ENCODE measurements around the gene MRPS26. TPM values are rescaled to one million over a fixed set of nuclear protein-coding genes. Genes with fewer than 3 reads are reported as not detected.

The MRPS26 gene
- total RNA-seq, 1 experiment from 2014 or later = 105 TPM

GRCh38 chr20:3071266-3071609 is 25.4 kb downstream of the MRPS26 start:
- ChIA-PET CTCF (interaction anchor here (2.8 kb wide), 1 partner anchor 18 kb away, joined by 16 read pairs; no protein-coding TSS in a partner anchor), POLR2A (no interaction called here)
- Mint-ChIP-seq H3K27ac (no peak overlapping the region), H3K9me3 (peaks cover 19% of the 10 kb centered on the region), H3K4me3 (peak overlapping the region; percentile 31), H3K27me3 (ENCODE audit: low read depth) (peaks cover 56% of the 10 kb centered on the region), H3K36me3 (peaks cover 9% of the 10 kb centered on the region), H3K4me1 (peaks cover 6% of the 10 kb centered on the region)
- no peak for ATAC-seq
- TF ChIP-seq NFATC4 (CRISPR knock-in tag; IDR thresholded peaks at IDR 0.05) = no peak
- no peak for DNase-seq (ENCODE audit: low spot score)

- peaks cover 9% of the 10 kb centered on the region for H3K36me3 Mint-ChIP-seq
- H3K4me3 Mint-ChIP-seq = peak within 1 kb of the TSS; percentile 66
- no peak within 1 kb of the TSS for H3K27ac Mint-ChIP-seq
- H3K9me3 Mint-ChIP-seq = peaks cover 19% of the 10 kb centered on the region
- DNase-seq (ENCODE audit: low spot score) = peak; percentile 69
- H3K4me1 Mint-ChIP-seq = peaks cover 6% of the 10 kb centered on the region
- H3K27me3 Mint-ChIP-seq (ENCODE audit: low read depth) = peaks cover 54% of the 10 kb centered on the region
- CTCF ChIA-PET = interaction anchor here (2.8 kb wide), 1 partner anchor 18 kb away, joined by 16 read pairs; no protein-coding TSS in a partner anchor
- POLR2A ChIA-PET = interaction anchor here (0.8 kb wide), 1 partner anchor 18 kb away, joined by 6 read pairs; no protein-coding TSS in a partner anchor
- peak; percentile 67 for ATAC-seq
- TF ChIP-seq FOXP4 (CRISPR knock-in tag; IDR thresholded peaks at IDR 0.05) (peak; percentile 95), E2F1 (CRISPR knock-in tag; IDR thresholded peaks at IDR 0.05) (peak; percentile 77; the same call in 1 of the 2 replicates), FOXK1 (CRISPR knock-in tag; IDR thresholded peaks at IDR 0.05) (peak; percentile 78; the same call in 1 of the 2 replicates), CTCF (IDR thresholded peaks at IDR 0.05) (no peak), ZNF281 (CRISPR knock-in tag; IDR thresholded peaks at IDR 0.05) (peak; percentile 92; the same call in 1 of the 2 replicates), TCF7 (CRISPR knock-in tag; IDR thresholded peaks at IDR 0.05; ENCODE audit: low read depth) (peak; percentile 74; the same call in 1 of the 2 replicates), ZBTB21 (CRISPR knock-in tag; IDR thresholded peaks at IDR 0.05; ENCODE audit: borderline replicate concordance) (peak; percentile 12), HMGXB4 (CRISPR knock-in tag; IDR thresholded peaks at IDR 0.05) (no peak), ELF4 (CRISPR knock-in tag; IDR thresholded peaks at IDR 0.05; ENCODE audit: low read depth) (no peak; the same call in 1 of the 2 replicates), AFF4 (CRISPR knock-in tag; IDR thresholded peaks at IDR 0.05; ENCODE audit: borderline replicate concordance) (no peak), ZNF532 (CRISPR knock-in tag; IDR thresholded peaks at IDR 0.05; ENCODE audit: borderline replicate concordance) (no peak), CREB1 (CRISPR knock-in tag; IDR thresholded peaks at IDR 0.05) (peak; percentile 92)
These were observed 26.0 kb downstream of the MRPS26 start, which contains the start of gene OXT for GRCh38 chr20:3071610-3072529. Gene OXT, plus strand, starts transcription at chr20:3071620. Its CDS starts 36 bp downstream, at chr20:3071656.

Data from WTC11 (cell line).